Measurements from ENCODE around the gene UFSP2. TPM values are rescaled to one million over a fixed set of nuclear protein-coding genes. Genes with fewer than 3 reads are reported as not detected.

UFSP2 gene
- total RNA-seq, 1 donor = 43.4 TPM

GRCh38 chr4:185382754-185383153, 43.0 kb downstream of the UFSP2 start:
- no peak overlapping the region for H2AFZ ChIP-seq (ENCODE audit: low read length)
- H3K36me3 ChIP-seq (ENCODE audit: insufficient read depth, low read length) = peaks cover 11% of the 10 kb centered on the region
- H3K27ac ChIP-seq (ENCODE audit: low read depth, low read length) = no peak overlapping the region
- peaks cover 11% of the 10 kb centered on the region for H3K4me1 ChIP-seq (ENCODE audit: insufficient read depth, low read length)
- H3K79me2 ChIP-seq (ENCODE audit: insufficient read depth, low read length) = no peaks in the 10 kb centered on the region
- TF ChIP-seq CTCF (IDR thresholded peaks at IDR 0.05; ENCODE audit: extremely low read depth, low read depth, low read length) = no peak
- DNase-seq (ENCODE audit: insufficient read length, low spot score, missing footprints) = no peak
- H3K4me2 ChIP-seq (ENCODE audit: insufficient read depth, low read length) = no peak overlapping the region
- H3K27me3 ChIP-seq (ENCODE audit: insufficient read depth, low read length) = no peaks in the 10 kb centered on the region
- no peak overlapping the region for H3K4me3 ChIP-seq (ENCODE audit: insufficient read depth, low read length)
- no peaks in the 10 kb centered on the region for H4K20me1 ChIP-seq (ENCODE audit: insufficient read depth, low read length)
- H3K9me3 ChIP-seq (ENCODE audit: low read depth, low read length) = no peaks in the 10 kb centered on the region

DNA sequence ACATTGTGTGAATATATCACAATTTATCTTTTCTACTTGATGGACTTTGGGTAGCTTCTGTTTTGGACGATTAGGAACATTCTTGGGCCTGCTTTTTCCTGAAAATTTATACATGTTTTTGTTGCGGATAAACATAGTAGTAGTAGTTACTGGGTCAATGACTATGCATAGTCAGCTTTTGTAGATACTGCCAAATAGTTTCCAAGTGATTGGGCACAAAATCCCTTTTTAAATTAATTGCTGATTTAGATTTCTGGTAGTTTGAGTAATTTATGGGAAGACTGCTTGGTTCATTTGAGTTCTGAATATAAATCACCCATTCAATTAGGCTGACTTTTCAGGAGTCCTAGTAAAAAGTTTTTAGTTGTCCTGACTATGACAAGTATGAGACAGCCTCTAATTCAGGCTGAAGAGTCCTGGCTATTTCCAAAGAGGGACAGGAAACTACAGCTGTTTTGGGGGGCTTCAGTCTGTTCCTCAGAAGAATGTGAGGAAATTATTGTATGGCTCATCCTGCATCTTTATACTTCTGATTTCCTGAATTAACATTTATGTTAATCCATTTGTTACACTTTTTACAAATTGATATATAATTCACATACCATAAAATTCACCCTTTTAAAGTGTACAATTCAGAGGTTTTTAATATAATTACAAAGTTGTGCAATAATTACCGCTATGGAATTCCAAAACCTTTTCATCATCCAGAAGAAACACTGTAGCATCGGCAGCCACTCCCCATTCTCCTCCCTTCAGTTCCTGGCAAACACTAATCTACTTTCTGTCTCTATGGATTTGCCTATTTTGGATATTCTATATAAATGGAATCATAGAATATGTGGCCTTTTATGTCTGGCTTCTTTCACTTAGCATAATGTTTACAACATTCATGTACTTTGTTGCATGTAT, 44.2 kb downstream of the UFSP2 start:
- Histone ChIP-seq H3K27me3 (ENCODE audit: insufficient read depth, low read length) (no peaks in the 10 kb centered on the region), H4K20me1 (ENCODE audit: insufficient read depth, low read length) (no peaks in the 10 kb centered on the region), H3K27ac (ENCODE audit: low read depth, low read length) (no peak overlapping the region), H3K79me2 (ENCODE audit: insufficient read depth, low read length) (no peaks in the 10 kb centered on the region), H3K4me2 (ENCODE audit: insufficient read depth, low read length) (no peak overlapping the region), H3K4me3 (ENCODE audit: insufficient read depth, low read length) (no peak overlapping the region), H3K9me3 (ENCODE audit: low read depth, low read length) (no peaks in the 10 kb centered on the region), H3K36me3 (ENCODE audit: insufficient read depth, low read length) (peaks cover 16% of the 10 kb centered on the region), H3K4me1 (ENCODE audit: insufficient read depth, low read length) (peaks cover 11% of the 10 kb centered on the region), H2AFZ (ENCODE audit: low read length) (no peak overlapping the region)
- no peak for TF ChIP-seq CTCF (IDR thresholded peaks at IDR 0.05; ENCODE audit: extremely low read depth, low read depth, low read length)
- no peak for DNase-seq (ENCODE audit: insufficient read length, low spot score, missing footprints)

DNA sequence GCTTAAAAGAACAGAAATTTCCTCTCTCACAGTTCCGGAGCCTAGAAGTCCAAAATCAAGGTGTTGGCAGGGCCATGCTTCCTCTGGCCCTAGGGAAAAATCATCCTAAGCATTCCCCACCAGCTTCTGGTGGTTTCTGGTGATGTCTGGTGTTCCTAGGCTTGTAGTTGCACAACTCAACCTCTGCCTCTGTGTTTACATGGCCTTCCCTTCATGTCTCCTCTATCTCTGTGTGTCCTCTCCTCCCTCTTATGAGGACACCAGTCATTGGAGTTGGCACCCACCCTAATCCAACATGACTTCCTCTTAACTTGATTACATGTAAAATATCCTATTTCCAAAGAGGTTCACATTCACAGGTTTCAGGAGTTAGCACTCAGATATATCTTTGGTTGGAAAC, 45.4 kb downstream of the UFSP2 start:
- Histone ChIP-seq H2AFZ (ENCODE audit: low read length) (no peak overlapping the region), H3K4me1 (ENCODE audit: insufficient read depth, low read length) (peaks cover 11% of the 10 kb centered on the region), H3K36me3 (ENCODE audit: insufficient read depth, low read length) (peaks cover 23% of the 10 kb centered on the region), H3K27me3 (ENCODE audit: insufficient read depth, low read length) (no peaks in the 10 kb centered on the region), H4K20me1 (ENCODE audit: insufficient read depth, low read length) (no peaks in the 10 kb centered on the region), H3K9me3 (ENCODE audit: low read depth, low read length) (no peaks in the 10 kb centered on the region), H3K4me2 (ENCODE audit: insufficient read depth, low read length) (no peak overlapping the region), H3K4me3 (ENCODE audit: insufficient read depth, low read length) (no peak overlapping the region), H3K79me2 (ENCODE audit: insufficient read depth, low read length) (no peaks in the 10 kb centered on the region), H3K27ac (ENCODE audit: low read depth, low read length) (no peak overlapping the region)
- no peak for DNase-seq (ENCODE audit: insufficient read length, low spot score, missing footprints)
- TF ChIP-seq CTCF (IDR thresholded peaks at IDR 0.05; ENCODE audit: extremely low read depth, low read depth, low read length) = no peak

Data from osteoblast (primary cell).